Epithelial cell of esophagus (primary cell): ENCODE measurements around the gene MTFR2.

Experiments
- DNase-seq: peaks from one replicate; pipeline ENCODE4 v3.0.0; 2010; ENCODE audit warnings: low read depth
- H3K4me3 ChIP-seq: 2 replicates; pipeline ENCODE4 v1.5.1; 2011; ENCODE audit warnings: mild to moderate bottlenecking, low read length, control low read depth
- CTCF ChIP-seq: IDR thresholded peaks from 2 replicates; pipeline ENCODE4 v1.5.1; 2011; ENCODE audit warnings: low read depth, mild to moderate bottlenecking, low read length, control low read depth, inconsistent platforms; ENCODE audit not compliant: insufficient read depth; ENCODE audit errors: missing control alignments

MTFR2 gene

GRCh38 chr6:136284909-136285308 lies 34.8 kb upstream of the MTFR2 start:
- peak; percentile 60 for DNase-seq
- peak overlapping the region; percentile 19 for H3K4me3 ChIP-seq
- TF ChIP-seq CTCF, result no peak

DNA sequence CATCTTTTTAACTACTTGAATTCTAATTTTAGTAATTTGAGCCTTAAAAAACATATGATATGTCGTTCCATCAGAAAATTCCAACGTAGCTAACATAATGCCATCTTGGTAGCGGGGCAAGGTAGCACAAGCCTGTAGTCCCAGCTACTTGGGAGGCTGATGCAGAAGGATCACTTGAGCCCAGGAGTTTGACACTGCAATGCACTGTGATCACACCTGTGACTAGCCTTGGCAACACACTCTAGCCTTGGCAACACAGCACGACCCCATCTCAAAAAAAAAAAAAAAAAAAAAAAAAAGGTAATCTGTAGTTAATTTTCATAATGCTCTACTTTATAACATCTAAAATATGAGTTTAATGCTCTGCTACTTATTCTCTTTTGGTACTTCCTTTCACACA lies 32.8 kb upstream of the MTFR2 start:
- no peak overlapping the region for H3K4me3 ChIP-seq
- DNase-seq, result no peak
- no peak for TF ChIP-seq CTCF

- no peak overlapping the region for H3K4me3 ChIP-seq
- no peak for TF ChIP-seq CTCF
- no peak for DNase-seq
Measured at GRCh38 chr6:136280032-136280609, 30.0 kb upstream of the MTFR2 start.

- no peak for TF ChIP-seq CTCF
- no peak overlapping the region for H3K4me3 ChIP-seq
- DNase-seq, result no peak
Measured at GRCh38 chr6:136274062-136274461, 24.0 kb upstream of the MTFR2 start.

DNA sequence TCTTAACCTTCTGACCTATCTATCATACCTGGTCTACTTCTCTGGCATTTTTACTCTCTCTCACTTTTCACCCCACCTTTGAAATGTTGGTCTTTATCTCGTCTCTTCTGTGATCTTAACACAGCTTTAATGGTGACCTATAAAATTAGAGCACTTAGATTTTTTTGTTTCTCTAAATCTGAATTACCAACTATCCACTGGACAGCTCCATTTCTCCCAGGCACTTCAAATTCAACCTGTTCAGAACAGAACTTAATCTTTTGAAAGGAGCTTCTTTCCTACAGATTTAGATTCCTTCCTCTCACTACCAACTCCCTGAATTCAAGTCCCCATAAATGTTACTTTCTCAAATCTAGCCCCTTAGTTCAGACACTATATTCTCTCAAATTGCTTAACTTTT lies 15.0 kb upstream of the MTFR2 start:
- H3K4me3 ChIP-seq, result no peak overlapping the region

GRCh38 chr6:136262940-136263339 lies 12.8 kb upstream of the MTFR2 start:
- TF ChIP-seq CTCF, result no peak
- DNase-seq, result no peak
- no peak overlapping the region for H3K4me3 ChIP-seq

More for the DNA sequence above, 15.0 kb upstream of the MTFR2 start:
- TF ChIP-seq CTCF, result no peak
- no peak for DNase-seq

- no peak for DNase-seq
- no peak overlapping the region for H3K4me3 ChIP-seq
- TF ChIP-seq CTCF, result no peak
Measured at GRCh38 chr6:136254851-136255466, 4.8 kb upstream of the MTFR2 start.
